HCT116 (cell line): ENCODE measurements around the gene SLC16A7. TPM values are rescaled to one million over a fixed set of nuclear protein-coding genes. Genes with fewer than 3 reads are reported as not detected.

Experiments
- ATAC-seq: fragments of 200-7000 bp; cut with Tn5 transposase; 2 replicates; pipeline ENCODE4 v1.9.1; 2020; ENCODE audit warnings: mild to moderate bottlenecking, moderate library complexity
- BruUV-seq: library from RNA; stranded (reverse); fragments of 400-500 nt; replicated peaks from 2 replicates; lab custom pipeline; 2021; lab: Mats Ljungman, UMichigan
- CTCF ChIA-PET: fragments of 300-600 bp; sonication (Branson Sonifier 250); formaldehyde crosslinking; loops from one replicate; lab custom pipeline; 2021; ENCODE audit warnings: antibody characterized with exemption; lab: Charles Lee
- POLR2A ChIA-PET: fragments of 300-600, 350-600 bp; sonication (Branson Sonifier 250); formaldehyde crosslinking; loops from one replicate; lab custom pipeline; 2021; ENCODE audit warnings: antibody characterized with exemption; lab: Charles Lee
- RAD21 ChIA-PET, 2 experiments: fragments of 300-600 bp; sonication (Branson Sonifier 250); formaldehyde crosslinking; loops; one replicate each; lab custom pipeline; 2023; ENCODE audit warnings: low total read pairs in 2 of 2; ENCODE audit not compliant: uncharacterized antibody in 2 of 2, unreplicated experiment in 2 of 2, low non-redundant PET in 1 of 2; lab: Charles Lee
- DNase-seq: peaks from one replicate; pipeline ENCODE4 v3.0.0-alpha.2; 2010; ENCODE audit warnings: low read depth, low spot score
- H2AFZ ChIP-seq: fragments of 200-600 bp; shearing (Covaris generic), sonication (generic); 2 replicates; pipeline ENCODE4 v1.6.1; 2017; ENCODE audit warnings: low read depth, mixed run types, mixed read lengths, antibody characterized with exemption, low read length; ENCODE audit not compliant: poor library complexity, severe bottlenecking
- H3K27ac ChIP-seq: 2 replicates; pipeline ENCODE4 v1.5.1; 2012; ENCODE audit warnings: low read depth, low read length
- H3K27me3 ChIP-seq: fragments of 200-600 bp; sonication (generic); 2 replicates; pipeline ENCODE4 v1.6.1; 2016; ENCODE audit warnings: mixed run types, low read length, mixed read lengths; ENCODE audit not compliant: insufficient read depth
- H3K36me3 ChIP-seq, 2 experiments: fragments of 200-500 bp in 1 of 2; fragments of 200-600 bp in 1 of 2; sonication (Bioruptor generic) in 1 of 2; sonication (generic) in 1 of 2; 2 replicates each; pipeline versions ENCODE4 v1.5.1 to v1.6.1; 2014 to 2016; ENCODE audit warnings: low read length in 2 of 2, inconsistent platforms in 1 of 2, mixed read lengths in 1 of 2, mixed run types in 1 of 2; ENCODE audit not compliant: insufficient read depth in 2 of 2, control insufficient read depth in 1 of 2
- H3K4me1 ChIP-seq, 2 experiments: fragments of 200-600 bp in 1 of 2; sonication (generic) in 1 of 2; 2 replicates each; pipeline versions ENCODE4 v1.5.1 to v1.6.1; 2012 to 2017; ENCODE audit warnings: low read length in 2 of 2, inconsistent platforms in 1 of 2, mild to moderate bottlenecking in 1 of 2, mixed read lengths in 1 of 2, mixed run types in 1 of 2, moderate library complexity in 1 of 2; ENCODE audit not compliant: insufficient read depth in 2 of 2, control insufficient read depth in 1 of 2
- H3K4me2 ChIP-seq: fragments of 200-600 bp; sonication (generic); 2 replicates; pipeline ENCODE4 v1.6.1; 2017; ENCODE audit warnings: mixed run types, low read length, mixed read lengths
- H3K4me3 ChIP-seq, 2 experiments: fragments of 200-600 bp in 1 of 2; sonication (generic) in 1 of 2; replicated peaks in 1 of 2; 2 replicates each; pipeline ENCODE4 v1.5.1; 2011 to 2016; ENCODE audit warnings: low read length in 2 of 2, control low read depth in 1 of 2, low read depth in 1 of 2, mild to moderate bottlenecking in 1 of 2, mixed read lengths in 1 of 2, mixed run types in 1 of 2
- H3K79me2 ChIP-seq: fragments of 200-600 bp; sonication (generic); 2 replicates; pipeline ENCODE4 v1.6.1; 2017; ENCODE audit warnings: mild to moderate bottlenecking, mixed run types, low read length, moderate library complexity, mixed read lengths; ENCODE audit not compliant: insufficient read depth
- H3K9ac ChIP-seq: fragments of 200-600 bp; sonication (generic); 2 replicates; pipeline ENCODE4 v1.6.1; 2016; ENCODE audit warnings: low read length, mixed read lengths
- H3K9me2 ChIP-seq: fragments of 200-600 bp; sonication (generic), shearing (Covaris generic); 2 replicates; pipeline ENCODE4 v1.6.1; 2017; ENCODE audit warnings: mixed run types, mild to moderate bottlenecking, moderate library complexity; ENCODE audit not compliant: insufficient read depth
- H3K9me3 ChIP-seq, 2 experiments: fragments of 200-500 bp in 1 of 2; fragments of 200-600 bp in 1 of 2; sonication (Bioruptor generic) in 1 of 2; sonication (generic) in 1 of 2; 2 replicates each; pipeline ENCODE4 v1.6.1; 2014 to 2017; ENCODE audit warnings: low read length in 2 of 2, mixed read lengths in 2 of 2, inconsistent platforms in 1 of 2, low read depth in 1 of 2, mild to moderate bottlenecking in 1 of 2, mixed run types in 1 of 2, moderate library complexity in 1 of 2; ENCODE audit not compliant: control insufficient read depth in 1 of 2, insufficient read depth in 1 of 2
- H4K20me1 ChIP-seq: fragments of 200-600 bp; sonication (generic), shearing (Covaris generic); 2 replicates; pipeline ENCODE4 v1.6.1; 2017; ENCODE audit warnings: mixed run types, mild to moderate bottlenecking, moderate library complexity; ENCODE audit not compliant: insufficient read depth
- EGR1 ChIP-seq: IDR thresholded peaks from 2 replicates; pipeline ENCODE4 v1.6.1; 2012; ENCODE audit warnings: low read depth
- EZH2 ChIP-seq: fragments of 200-600 bp; sonication (generic); IDR thresholded peaks from 2 replicates; pipeline ENCODE4 v1.6.1; 2017; ENCODE audit warnings: antibody characterized with exemption, mixed run types
- EZH2phosphoT487 ChIP-seq: fragments of 200-600 bp; IDR thresholded peaks from 2 replicates; pipeline ENCODE4 v1.6.1; 2018; ENCODE audit warnings: antibody characterized with exemption, borderline replicate concordance
- POLR2AphosphoS5 ChIP-seq: IDR thresholded peaks from 2 replicates; pipeline ENCODE4 v1.6.1; 2011; ENCODE audit warnings: mild to moderate bottlenecking, low read depth, low read length, moderate library complexity
- RAD21 ChIP-seq: IDR thresholded peaks from 2 replicates; pipeline ENCODE4 v1.6.1; 2012; ENCODE audit warnings: low read depth, mild to moderate bottlenecking
- SIN3A ChIP-seq: IDR thresholded peaks from 2 replicates; pipeline ENCODE4 v1.6.1; 2012; ENCODE audit warnings: low read depth
- SRF ChIP-seq: IDR thresholded peaks from 2 replicates; pipeline ENCODE4 v1.6.1; 2012; ENCODE audit warnings: low read depth
- YY1 ChIP-seq: IDR thresholded peaks from 2 replicates; pipeline ENCODE4 v1.6.1; 2011; ENCODE audit warnings: low read length, low read depth, moderate library complexity, mild to moderate bottlenecking; ENCODE audit not compliant: insufficient replicate concordance; ENCODE audit errors: extremely low read depth
- ZFX ChIP-seq: fragments of 450-650 bp; IDR thresholded peaks from 2 replicates; pipeline ENCODE4 v1.6.1; 2017
- ZNF274 ChIP-seq: fragments of 200-500 bp; sonication (Bioruptor generic); IDR thresholded peaks from 2 replicates; pipeline ENCODE4 v1.6.1; 2014; ENCODE audit warnings: mild to moderate bottlenecking, low read depth, low read length, inconsistent platforms
- intact Hi-C: fragments of 100-400 bp; cut with micrococcal nuclease; formaldehyde crosslinking; loops from 2 replicates; pipeline ENCODE4 v1.10.0; 2022
- total RNA-seq: library from RNA; stranded (reverse); gene quantifications from one replicate; pipeline ENCODE4 v1.2.1, GENCODE V29; 2021; ENCODE audit not compliant: unreplicated experiment
- TF ChIP-seq, protein P1 (sequence below): IDR thresholded peaks from 2 replicates; pipeline ENCODE4 v1.6.1; 2011; ENCODE audit warnings: mild to moderate bottlenecking, low read length, moderate library complexity; ENCODE audit not compliant: insufficient replicate concordance; ENCODE audit errors: extremely low read depth
- TF ChIP-seq, protein P2 (sequence below): IDR thresholded peaks from 2 replicates; pipeline ENCODE4 v1.6.1; 2012; ENCODE audit warnings: low read depth

SLC16A7 gene
- total RNA-seq, 1 experiment from 2014 or later, result 10.0 TPM

DNA sequence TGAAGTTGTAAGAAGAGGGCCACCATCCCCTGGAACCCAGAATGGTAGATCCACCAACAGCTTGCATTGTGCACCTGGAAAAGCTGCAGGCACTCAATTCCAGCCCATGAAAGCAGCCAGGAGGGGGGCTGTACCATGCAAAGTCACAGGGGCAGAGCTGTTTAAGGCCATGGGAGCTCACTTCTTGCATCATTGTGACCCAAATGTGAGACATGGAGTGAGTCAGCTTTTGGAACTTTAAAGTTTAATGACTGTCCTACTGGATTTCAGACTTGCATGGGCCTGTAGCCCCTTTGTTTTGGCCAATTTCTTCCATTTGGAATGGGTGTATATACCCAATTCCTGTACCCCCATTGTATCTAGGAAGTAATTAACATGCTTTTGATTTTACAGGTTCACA lies 50.8 kb downstream of the SLC16A7 start:
- DNase-seq, result no peak
- ATAC-seq, result no peak
- Histone ChIP-seq H4K20me1 (no peaks in the 10 kb centered on the region), H3K27ac (no peak overlapping the region), H3K9me3 (no peaks in the 10 kb centered on the region), H3K4me1 (peaks cover 2 to 9% of the 10 kb centered on the region in 2 experiments; a peak in 1 of 4 replicates), H3K4me3 (no peak overlapping the region), H2AFZ (no peak overlapping the region), H3K9ac (no peak overlapping the region), H3K9me2 (no peaks in the 10 kb centered on the region), H3K27me3 (no peaks in the 10 kb centered on the region)
- POLR2A ChIA-PET, result no interaction called here
- BruUV-seq, result no TSS peak
- CTCF ChIA-PET, result no interaction called here
- RAD21 ChIA-PET, result no interaction called here
- TF ChIP-seq YY1, result no peak
- TF ChIP-seq SIN3A, result no peak
- no peak for TF ChIP-seq EZH2phosphoT487
- no peak for TF ChIP-seq SRF
- no peak for TF ChIP-seq ZFX
- no peak for TF ChIP-seq POLR2AphosphoS5
- no peak for TF ChIP-seq EGR1
- TF ChIP-seq, protein P1, sequence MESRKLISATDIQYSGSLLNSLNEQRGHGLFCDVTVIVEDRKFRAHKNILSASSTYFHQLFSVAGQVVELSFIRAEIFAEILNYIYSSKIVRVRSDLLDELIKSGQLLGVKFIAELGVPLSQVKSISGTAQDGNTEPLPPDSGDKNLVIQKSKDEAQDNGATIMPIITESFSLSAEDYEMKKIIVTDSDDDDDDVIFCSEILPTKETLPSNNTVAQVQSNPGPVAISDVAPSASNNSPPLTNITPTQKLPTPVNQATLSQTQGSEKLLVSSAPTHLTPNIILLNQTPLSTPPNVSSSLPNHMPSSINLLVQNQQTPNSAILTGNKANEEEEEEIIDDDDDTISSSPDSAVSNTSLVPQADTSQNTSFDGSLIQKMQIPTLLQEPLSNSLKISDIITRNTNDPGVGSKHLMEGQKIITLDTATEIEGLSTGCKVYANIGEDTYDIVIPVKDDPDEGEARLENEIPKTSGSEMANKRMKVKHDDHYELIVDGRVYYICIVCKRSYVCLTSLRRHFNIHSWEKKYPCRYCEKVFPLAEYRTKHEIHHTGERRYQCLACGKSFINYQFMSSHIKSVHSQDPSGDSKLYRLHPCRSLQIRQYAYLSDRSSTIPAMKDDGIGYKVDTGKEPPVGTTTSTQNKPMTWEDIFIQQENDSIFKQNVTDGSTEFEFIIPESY, result no peak
- no peak for TF ChIP-seq RAD21
- TF ChIP-seq EZH2, result no peak
- no peak for TF ChIP-seq ZNF274
- TF ChIP-seq, protein P2, sequence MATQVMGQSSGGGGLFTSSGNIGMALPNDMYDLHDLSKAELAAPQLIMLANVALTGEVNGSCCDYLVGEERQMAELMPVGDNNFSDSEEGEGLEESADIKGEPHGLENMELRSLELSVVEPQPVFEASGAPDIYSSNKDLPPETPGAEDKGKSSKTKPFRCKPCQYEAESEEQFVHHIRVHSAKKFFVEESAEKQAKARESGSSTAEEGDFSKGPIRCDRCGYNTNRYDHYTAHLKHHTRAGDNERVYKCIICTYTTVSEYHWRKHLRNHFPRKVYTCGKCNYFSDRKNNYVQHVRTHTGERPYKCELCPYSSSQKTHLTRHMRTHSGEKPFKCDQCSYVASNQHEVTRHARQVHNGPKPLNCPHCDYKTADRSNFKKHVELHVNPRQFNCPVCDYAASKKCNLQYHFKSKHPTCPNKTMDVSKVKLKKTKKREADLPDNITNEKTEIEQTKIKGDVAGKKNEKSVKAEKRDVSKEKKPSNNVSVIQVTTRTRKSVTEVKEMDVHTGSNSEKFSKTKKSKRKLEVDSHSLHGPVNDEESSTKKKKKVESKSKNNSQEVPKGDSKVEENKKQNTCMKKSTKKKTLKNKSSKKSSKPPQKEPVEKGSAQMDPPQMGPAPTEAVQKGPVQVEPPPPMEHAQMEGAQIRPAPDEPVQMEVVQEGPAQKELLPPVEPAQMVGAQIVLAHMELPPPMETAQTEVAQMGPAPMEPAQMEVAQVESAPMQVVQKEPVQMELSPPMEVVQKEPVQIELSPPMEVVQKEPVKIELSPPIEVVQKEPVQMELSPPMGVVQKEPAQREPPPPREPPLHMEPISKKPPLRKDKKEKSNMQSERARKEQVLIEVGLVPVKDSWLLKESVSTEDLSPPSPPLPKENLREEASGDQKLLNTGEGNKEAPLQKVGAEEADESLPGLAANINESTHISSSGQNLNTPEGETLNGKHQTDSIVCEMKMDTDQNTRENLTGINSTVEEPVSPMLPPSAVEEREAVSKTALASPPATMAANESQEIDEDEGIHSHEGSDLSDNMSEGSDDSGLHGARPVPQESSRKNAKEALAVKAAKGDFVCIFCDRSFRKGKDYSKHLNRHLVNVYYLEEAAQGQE, result no peak
- TF ChIP-seq, all 23 proteins: peak for 0
- no peak overlapping the region for H3K4me2 ChIP-seq
- H3K36me3 ChIP-seq, result no peaks in the 10 kb centered on the region
- intact Hi-C loops, result no loop called here
- no peaks in the 10 kb centered on the region for H3K79me2 ChIP-seq
